Aortic smooth muscle cell (primary cell): Measurements from ENCODE around the gene FYN. TPM values are rescaled to one million over a fixed set of nuclear protein-coding genes. Genes with fewer than 3 reads are reported as not detected.

ENCODE experiments used
- total RNA-seq: library from RNA; depleted of rRNA; stranded (reverse); fragments of >200 nt; gene quantifications from 2 replicates; pipeline ENCODE4 v1.2.3, GENCODE V29; 2014

FYN gene
- 57.5 and 63.0 TPM in 2 replicates for total RNA-seq

DNA sequence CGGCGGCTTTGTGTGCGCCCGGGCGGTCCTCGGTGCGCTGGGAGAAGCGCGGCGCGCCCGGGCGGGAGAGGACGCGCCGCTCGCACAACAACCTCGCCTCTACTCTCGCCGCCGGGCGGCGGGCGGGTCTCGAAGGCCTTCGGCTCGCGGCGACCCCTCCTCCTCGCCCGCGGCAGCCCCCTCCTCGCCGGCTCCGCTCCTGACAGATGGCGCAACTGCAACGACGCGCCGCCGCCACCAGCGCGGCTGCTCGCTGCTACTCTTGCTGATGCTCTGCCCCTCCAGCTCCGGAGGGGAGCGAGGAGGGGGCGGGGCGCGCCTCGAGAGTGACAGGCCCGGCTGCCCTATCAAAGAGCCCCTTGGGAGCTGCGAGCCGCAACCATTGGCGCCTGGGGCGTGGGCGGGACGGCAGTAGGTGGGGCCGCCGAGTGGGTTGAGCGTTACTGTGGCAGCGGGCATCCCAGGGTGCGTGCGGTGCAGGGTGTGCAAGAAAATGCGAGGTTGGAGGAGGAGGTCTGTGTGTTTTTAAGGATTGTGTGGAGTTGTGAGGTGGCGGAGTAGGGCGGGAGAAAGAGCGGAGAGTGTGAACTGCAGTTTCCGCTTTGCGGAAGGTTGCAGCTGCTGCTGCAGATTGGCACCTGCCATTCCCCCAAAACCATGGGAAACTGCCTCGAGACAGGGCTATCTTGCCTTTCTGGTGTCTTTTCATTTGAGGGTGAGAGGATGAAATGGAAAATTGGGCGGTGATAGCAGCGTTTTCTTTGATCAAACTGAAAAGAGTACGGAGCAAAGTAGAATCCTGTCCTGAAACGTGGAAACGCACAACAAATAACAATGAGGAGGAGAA is at the start of gene FYN:
Gene FYN, minus strand, starts transcription at position 275 of the 847 bp plus-strand sequence. CDS start 153,401 bp downstream, outside the sequence.

Other genes with a start within 250 kb of the FYN start
- not detected in 2 replicates for gene CCN6, start 180.7 kb upstream of the FYN start, total RNA-seq
- 17.7 and 20.3 TPM in 2 replicates for gene TUBE1, start 214.0 kb upstream of the FYN start, total RNA-seq
- 35.8 and 45.7 TPM in 2 replicates for gene FAM229B, start 214.1 kb upstream of the FYN start, total RNA-seq